Peyer's patch (tissue), 4 donors: Measurements from ENCODE around the gene PASK.

Source experiments
- POLR2A ChIP-seq, 2 donors: fragments of 450-650 bp; IDR thresholded peaks; one replicate each; pipeline ENCODE4 v1.5.1; 2017; ENCODE audit warnings: antibody characterized with exemption in 2 of 2, mild to moderate bottlenecking in 2 of 2, moderate library complexity in 2 of 2
- TF ChIP-seq, protein P1 (sequence below), 6 experiments: fragments of 450-650 bp in 4 of 6; fragments of 200-600 bp in 2 of 6; sonication (generic) in 1 of 6; IDR thresholded peaks; one replicate each; pipeline ENCODE4 v1.5.1; 2017 to 2019; ENCODE audit warnings: antibody characterized with exemption in 6 of 6, mild to moderate bottlenecking in 3 of 6, moderate library complexity in 1 of 6

DNA sequence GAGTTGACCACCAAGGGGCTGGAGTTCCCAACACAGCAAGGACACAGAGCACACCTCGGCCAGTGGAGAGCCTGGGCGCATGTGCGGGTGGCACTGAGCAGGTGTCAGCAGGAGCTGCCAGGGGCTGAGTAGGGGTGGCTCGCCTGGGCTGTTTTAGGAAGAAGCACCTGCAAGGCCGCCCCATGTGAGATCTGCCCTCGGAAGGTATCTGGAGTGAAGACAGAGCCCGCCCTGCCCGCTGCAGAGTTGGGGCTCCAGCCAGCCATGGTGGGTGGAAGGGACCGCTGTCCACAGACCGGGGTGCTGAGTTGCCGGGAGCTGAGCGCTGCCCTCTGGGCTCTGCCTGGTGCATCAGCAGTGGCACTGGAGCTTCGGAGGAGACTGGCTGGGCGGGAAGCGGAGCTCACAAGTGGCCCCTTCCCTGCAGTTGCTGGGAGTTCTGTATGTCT is 82.4 kb downstream of the PASK start:
- TF ChIP-seq, protein P1, sequence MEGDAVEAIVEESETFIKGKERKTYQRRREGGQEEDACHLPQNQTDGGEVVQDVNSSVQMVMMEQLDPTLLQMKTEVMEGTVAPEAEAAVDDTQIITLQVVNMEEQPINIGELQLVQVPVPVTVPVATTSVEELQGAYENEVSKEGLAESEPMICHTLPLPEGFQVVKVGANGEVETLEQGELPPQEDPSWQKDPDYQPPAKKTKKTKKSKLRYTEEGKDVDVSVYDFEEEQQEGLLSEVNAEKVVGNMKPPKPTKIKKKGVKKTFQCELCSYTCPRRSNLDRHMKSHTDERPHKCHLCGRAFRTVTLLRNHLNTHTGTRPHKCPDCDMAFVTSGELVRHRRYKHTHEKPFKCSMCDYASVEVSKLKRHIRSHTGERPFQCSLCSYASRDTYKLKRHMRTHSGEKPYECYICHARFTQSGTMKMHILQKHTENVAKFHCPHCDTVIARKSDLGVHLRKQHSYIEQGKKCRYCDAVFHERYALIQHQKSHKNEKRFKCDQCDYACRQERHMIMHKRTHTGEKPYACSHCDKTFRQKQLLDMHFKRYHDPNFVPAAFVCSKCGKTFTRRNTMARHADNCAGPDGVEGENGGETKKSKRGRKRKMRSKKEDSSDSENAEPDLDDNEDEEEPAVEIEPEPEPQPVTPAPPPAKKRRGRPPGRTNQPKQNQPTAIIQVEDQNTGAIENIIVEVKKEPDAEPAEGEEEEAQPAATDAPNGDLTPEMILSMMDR (IDR thresholded peaks at IDR 0.05): no peak
- TF ChIP-seq POLR2A (IDR thresholded peaks at IDR 0.05): no peak
